Measurements from ENCODE around the gene BFSP1.

DNA sequence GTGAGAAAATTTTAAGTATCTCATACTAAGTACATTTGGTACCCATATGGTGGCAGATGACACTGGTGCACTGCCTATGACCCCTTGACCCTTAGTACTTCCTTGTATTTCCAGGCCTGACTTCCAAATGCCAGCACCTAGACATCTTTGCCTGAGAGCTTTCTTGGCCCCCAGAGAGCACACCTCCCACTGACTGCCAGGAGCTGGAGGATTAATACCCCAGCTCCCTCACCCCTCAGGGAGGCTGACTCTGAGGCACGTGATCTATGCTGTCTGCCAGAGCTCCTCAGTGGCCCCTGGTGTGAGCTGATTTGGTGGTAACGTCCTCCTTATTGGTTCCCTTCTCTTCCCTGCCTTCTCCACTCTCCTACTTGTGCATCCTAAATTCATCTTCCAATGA lies 38.0 kb downstream of the BFSP1 start:
- TF ChIP-seq, protein P1, sequence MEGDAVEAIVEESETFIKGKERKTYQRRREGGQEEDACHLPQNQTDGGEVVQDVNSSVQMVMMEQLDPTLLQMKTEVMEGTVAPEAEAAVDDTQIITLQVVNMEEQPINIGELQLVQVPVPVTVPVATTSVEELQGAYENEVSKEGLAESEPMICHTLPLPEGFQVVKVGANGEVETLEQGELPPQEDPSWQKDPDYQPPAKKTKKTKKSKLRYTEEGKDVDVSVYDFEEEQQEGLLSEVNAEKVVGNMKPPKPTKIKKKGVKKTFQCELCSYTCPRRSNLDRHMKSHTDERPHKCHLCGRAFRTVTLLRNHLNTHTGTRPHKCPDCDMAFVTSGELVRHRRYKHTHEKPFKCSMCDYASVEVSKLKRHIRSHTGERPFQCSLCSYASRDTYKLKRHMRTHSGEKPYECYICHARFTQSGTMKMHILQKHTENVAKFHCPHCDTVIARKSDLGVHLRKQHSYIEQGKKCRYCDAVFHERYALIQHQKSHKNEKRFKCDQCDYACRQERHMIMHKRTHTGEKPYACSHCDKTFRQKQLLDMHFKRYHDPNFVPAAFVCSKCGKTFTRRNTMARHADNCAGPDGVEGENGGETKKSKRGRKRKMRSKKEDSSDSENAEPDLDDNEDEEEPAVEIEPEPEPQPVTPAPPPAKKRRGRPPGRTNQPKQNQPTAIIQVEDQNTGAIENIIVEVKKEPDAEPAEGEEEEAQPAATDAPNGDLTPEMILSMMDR (IDR thresholded peaks at IDR 0.05): no peak
- no peak for TF ChIP-seq POLR2A (IDR thresholded peaks at IDR 0.05)
